ENCODE measurements around the gene ADAMTSL5. TPM values are rescaled to one million over a fixed set of nuclear protein-coding genes. Genes with fewer than 3 reads are reported as not detected.

Gene ADAMTSL5
- total and polyA plus RNA-seq, 4 donors, result 0.09 to 1.8 (median 1.1) TPM

- DNase-seq (ENCODE audit: low spot score), result no peak
- WGBS, result 87% methylated on average over 25 of the region's 25 CpGs
- Histone ChIP-seq H3K9me3 (ENCODE audit: control insufficient read depth in 4 of 4, low read length in 3 of 4) (no peaks in the 10 kb centered on the region), H3K27me3 (ENCODE audit: control insufficient read depth in 4 of 4, insufficient read depth in 4 of 4, low read length in 3 of 4) (no peaks in the 10 kb centered on the region), H3K27ac (ENCODE audit: low read depth in 1 of 2, low read length in 2 of 2) (no peak overlapping the region), H3K36me3 (ENCODE audit: control insufficient read depth in 4 of 4, insufficient read depth in 3 of 4, low read depth in 1 of 4, low read length in 3 of 4) (peaks cover 0 to 2% (median 0%) of the 10 kb centered on the region in 4 donors), H3K9ac (ENCODE audit: low read depth in 1 of 2, low read length in 2 of 2) (no peak overlapping the region), H3K4me3 (ENCODE audit: low read depth in 1 of 3, low read length in 3 of 3) (no peak overlapping the region), H3K4me1 (ENCODE audit: control insufficient read depth in 4 of 4, insufficient read depth in 4 of 4, low read length in 3 of 4) (peaks cover 6 to 40% (median 26%) of the 10 kb centered on the region in 4 donors)
- TF ChIP-seq NR2F2 (IDR thresholded peaks at IDR 0.05) (no peak), FOXA2 (IDR thresholded peaks at IDR 0.05) (no peak), HNF4A (conservative IDR thresholded peaks at IDR 0.05) (no peak)
Measured at GRCh38 chr19:1497578-1498235, 15.1 kb downstream of the ADAMTSL5 start.

DNA sequence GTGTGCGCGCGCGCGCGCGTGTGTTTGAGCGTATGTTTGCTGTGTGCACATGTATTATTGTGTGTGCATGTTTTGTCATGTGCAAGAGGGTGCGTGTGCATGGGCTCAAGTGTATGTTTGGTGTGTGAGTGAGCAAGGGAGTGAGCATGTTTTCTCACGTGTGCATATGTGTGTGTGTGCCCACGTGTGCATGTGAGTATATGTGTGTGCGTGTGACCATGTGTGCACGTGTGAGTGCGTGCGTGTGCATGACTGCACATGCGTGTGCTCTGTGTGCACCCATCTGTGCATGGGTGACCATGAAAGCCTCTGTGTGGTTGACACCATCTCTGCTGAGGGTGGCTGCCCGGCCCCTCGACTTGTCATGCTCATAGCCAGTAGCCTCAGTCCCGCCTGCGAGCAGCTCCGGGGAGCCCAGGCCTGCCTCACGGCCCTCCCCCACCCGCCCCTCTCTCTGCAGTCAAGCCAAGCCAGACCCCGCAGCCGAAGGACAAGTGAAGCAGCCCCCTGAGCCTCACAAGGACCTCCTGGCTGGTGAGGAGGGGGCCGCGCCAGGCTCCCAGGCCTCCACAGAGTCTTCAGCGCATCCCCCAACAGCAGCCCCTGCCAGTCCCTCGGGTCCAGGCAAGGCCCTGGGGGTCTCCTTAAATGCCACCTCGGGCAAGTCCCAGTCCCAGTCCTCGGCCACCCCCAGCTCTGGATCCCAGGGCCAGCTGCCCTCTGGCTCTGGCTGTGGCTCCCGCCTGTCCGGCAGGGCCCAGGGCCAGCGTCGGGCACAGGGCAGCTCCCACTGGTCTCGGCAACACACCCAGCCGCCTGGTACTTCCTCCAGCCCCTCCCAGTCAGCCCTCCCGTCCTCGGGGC is 15.9 kb downstream of the ADAMTSL5 start:
- H3K4me1 ChIP-seq (ENCODE audit: control insufficient read depth in 4 of 4, insufficient read depth in 4 of 4, low read length in 3 of 4), result peaks cover 6 to 43% (median 26%) of the 10 kb centered on the region in 4 donors
- no peak overlapping the region for H3K9ac ChIP-seq (ENCODE audit: low read depth in 1 of 2, low read length in 2 of 2)
- TF ChIP-seq HNF4A (conservative IDR thresholded peaks at IDR 0.05) (no peak), TAF1 (conservative IDR thresholded peaks at IDR 0.05) (no peak), FOXA1 (IDR thresholded peaks at IDR 0.05) (no peak), GABPA (IDR thresholded peaks at IDR 0.05 in 1 of 2, conservative IDR thresholded peaks at IDR 0.05 in 1 of 2) (no peak), YY1 (IDR thresholded peaks at IDR 0.05) (no peak), RAD21 (IDR thresholded peaks at IDR 0.05) (no peak), JUND (IDR thresholded peaks at IDR 0.05) (no peak), SP1 (IDR thresholded peaks at IDR 0.05) (no peak), FOXA2 (IDR thresholded peaks at IDR 0.05) (no peak), EGR1 (IDR thresholded peaks at IDR 0.05; ENCODE audit: low read depth in 2 of 2) (no peak), RXRA (IDR thresholded peaks at IDR 0.05) (no peak), CTCF (IDR thresholded peaks at IDR 0.05; ENCODE audit: low read depth, low read length, missing input control) (no peak), NR2F2 (IDR thresholded peaks at IDR 0.05) (no peak), MAX (IDR thresholded peaks at IDR 0.05) (no peak)
- TF ChIP-seq, protein P1, sequence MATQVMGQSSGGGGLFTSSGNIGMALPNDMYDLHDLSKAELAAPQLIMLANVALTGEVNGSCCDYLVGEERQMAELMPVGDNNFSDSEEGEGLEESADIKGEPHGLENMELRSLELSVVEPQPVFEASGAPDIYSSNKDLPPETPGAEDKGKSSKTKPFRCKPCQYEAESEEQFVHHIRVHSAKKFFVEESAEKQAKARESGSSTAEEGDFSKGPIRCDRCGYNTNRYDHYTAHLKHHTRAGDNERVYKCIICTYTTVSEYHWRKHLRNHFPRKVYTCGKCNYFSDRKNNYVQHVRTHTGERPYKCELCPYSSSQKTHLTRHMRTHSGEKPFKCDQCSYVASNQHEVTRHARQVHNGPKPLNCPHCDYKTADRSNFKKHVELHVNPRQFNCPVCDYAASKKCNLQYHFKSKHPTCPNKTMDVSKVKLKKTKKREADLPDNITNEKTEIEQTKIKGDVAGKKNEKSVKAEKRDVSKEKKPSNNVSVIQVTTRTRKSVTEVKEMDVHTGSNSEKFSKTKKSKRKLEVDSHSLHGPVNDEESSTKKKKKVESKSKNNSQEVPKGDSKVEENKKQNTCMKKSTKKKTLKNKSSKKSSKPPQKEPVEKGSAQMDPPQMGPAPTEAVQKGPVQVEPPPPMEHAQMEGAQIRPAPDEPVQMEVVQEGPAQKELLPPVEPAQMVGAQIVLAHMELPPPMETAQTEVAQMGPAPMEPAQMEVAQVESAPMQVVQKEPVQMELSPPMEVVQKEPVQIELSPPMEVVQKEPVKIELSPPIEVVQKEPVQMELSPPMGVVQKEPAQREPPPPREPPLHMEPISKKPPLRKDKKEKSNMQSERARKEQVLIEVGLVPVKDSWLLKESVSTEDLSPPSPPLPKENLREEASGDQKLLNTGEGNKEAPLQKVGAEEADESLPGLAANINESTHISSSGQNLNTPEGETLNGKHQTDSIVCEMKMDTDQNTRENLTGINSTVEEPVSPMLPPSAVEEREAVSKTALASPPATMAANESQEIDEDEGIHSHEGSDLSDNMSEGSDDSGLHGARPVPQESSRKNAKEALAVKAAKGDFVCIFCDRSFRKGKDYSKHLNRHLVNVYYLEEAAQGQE (IDR thresholded peaks at IDR 0.05), result no peak
- TF ChIP-seq, protein P2, sequence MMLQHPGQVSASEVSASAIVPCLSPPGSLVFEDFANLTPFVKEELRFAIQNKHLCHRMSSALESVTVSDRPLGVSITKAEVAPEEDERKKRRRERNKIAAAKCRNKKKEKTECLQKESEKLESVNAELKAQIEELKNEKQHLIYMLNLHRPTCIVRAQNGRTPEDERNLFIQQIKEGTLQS (IDR thresholded peaks at IDR 0.05), result no peak
- TF ChIP-seq, protein P3, sequence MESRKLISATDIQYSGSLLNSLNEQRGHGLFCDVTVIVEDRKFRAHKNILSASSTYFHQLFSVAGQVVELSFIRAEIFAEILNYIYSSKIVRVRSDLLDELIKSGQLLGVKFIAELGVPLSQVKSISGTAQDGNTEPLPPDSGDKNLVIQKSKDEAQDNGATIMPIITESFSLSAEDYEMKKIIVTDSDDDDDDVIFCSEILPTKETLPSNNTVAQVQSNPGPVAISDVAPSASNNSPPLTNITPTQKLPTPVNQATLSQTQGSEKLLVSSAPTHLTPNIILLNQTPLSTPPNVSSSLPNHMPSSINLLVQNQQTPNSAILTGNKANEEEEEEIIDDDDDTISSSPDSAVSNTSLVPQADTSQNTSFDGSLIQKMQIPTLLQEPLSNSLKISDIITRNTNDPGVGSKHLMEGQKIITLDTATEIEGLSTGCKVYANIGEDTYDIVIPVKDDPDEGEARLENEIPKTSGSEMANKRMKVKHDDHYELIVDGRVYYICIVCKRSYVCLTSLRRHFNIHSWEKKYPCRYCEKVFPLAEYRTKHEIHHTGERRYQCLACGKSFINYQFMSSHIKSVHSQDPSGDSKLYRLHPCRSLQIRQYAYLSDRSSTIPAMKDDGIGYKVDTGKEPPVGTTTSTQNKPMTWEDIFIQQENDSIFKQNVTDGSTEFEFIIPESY (IDR thresholded peaks at IDR 0.05), result no peak

More for the DNA sequence above, 15.9 kb downstream of the ADAMTSL5 start:
- no peaks in the 10 kb centered on the region for H3K9me3 ChIP-seq (ENCODE audit: control insufficient read depth in 4 of 4, low read length in 3 of 4)
- H3K27me3 ChIP-seq (ENCODE audit: control insufficient read depth in 4 of 4, insufficient read depth in 4 of 4, low read length in 3 of 4), result no peaks in the 10 kb centered on the region
- WGBS, result 78% methylated on average over 39 of the region's 39 CpGs
- no peak overlapping the region for H3K4me3 ChIP-seq (ENCODE audit: low read depth in 1 of 3, low read length in 3 of 3)
- H3K36me3 ChIP-seq (ENCODE audit: control insufficient read depth in 4 of 4, insufficient read depth in 3 of 4, low read depth in 1 of 4, low read length in 3 of 4), result peaks cover 0 to 2% (median 0%) of the 10 kb centered on the region in 4 donors
- no peak for DNase-seq (ENCODE audit: low spot score)
- no peak overlapping the region for H3K27ac ChIP-seq (ENCODE audit: low read depth in 1 of 2, low read length in 2 of 2)

Data from liver (tissue), 9 donors.